Retina (tissue), 1 donor: ENCODE data around the gene ITGAX.
A peak's percentile ranks its signal among the peaks of the same experiment; 100 is the strongest.

ENCODE experiments used
- DNase-seq: peaks from one replicate; pipeline ENCODE4 v3.0.0-alpha.2; 2016

Gene ITGAX

DNA sequence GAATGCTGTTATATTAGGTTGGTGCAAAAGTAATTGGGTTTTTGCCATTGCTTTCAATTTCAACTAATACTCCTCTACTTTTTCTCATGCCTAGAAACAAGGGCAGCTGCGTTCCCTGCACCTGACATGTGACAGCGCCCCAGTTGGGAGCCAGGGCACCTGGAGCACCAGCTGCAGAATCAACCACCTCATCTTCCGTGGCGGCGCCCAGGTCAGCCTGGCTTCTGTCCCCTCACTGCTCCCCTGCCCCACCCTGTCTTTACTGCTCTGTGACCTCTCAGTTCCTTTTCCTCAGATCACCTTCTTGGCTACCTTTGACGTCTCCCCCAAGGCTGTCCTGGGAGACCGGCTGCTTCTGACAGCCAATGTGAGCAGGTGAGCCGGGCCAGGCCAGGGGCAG, 21.7 kb downstream of the ITGAX start:
- DNase-seq: no peak

DNA sequence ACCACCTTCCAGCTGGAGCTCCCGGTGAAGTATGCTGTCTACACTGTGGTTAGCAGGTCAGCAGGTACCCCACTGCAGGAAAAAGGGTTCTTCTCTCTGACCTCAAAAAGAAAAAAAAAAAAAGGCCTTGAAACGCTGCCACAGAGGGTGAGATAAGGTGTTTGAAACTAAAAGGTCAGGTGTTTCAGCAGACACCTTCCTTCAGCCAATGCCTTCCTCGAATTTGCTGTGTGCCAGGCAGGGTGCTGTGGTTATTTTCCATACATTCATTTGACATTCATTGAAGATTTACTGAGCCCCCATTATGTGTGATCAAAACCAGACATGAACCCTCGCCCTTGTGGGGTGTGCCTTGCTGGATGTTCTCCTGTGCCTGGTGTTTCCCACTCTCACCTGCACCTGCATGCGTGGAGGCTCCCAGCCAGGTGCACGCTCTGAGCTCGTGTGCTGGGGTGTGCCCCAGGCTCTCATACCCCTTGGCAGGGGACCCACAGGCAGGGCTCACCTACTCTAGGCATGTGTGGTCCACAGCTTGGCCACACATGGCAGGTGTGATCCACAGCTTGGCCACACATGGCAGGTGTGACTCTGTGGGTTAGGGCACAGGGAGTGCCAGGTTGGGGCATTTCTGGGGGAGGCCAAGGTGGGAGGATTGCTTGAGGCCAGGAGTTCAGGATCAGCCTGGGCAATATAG, 22.4 kb downstream of the ITGAX start:
- no peak for DNase-seq

DNA sequence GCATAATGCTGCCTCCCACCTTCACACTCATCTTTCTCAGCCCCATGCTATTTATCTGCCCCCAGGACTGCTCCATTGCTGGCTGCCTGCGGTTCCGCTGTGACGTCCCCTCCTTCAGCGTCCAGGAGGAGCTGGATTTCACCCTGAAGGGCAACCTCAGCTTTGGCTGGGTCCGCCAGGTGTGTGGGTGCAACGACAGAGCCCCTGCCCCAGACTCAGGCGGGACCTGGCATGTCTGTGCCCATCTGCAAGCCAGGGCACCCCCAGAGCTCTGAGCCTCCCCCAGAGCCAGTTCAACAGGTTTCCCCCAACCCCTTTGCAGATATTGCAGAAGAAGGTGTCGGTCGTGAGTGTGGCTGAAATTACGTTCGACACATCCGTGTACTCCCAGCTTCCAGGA, 25.2 kb downstream of the ITGAX start:
- no peak for DNase-seq

DNA sequence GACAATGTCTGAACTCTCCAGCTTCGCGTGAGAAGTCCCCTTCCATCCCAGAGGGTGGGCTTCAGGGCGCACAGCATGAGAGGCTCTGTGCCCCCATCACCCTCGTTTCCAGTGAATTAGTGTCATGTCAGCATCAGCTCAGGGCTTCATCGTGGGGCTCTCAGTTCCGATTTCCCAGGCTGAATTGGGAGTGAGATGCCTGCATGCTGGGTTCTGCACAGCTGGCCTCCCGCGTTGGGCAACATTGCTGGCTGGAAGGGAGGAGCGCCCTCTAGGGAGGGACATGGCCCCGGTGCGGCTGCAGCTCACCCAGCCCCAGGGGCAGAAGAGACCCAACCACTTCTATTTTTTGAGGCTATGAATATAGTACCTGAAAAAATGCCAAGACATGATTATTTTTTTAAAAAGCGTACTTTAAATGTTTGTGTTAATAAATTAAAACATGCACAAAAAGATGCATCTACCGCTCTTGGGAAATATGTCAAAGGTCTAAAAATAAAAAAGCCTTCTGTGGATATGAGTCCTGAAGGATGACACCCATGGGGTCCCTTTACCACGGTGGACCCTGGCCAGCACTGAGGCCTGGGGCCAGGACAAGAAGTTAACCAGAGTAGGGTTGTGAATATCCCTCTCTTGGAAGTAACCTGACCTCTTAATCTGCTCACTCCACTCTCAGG, 27.6 kb downstream of the ITGAX start:
- peak; percentile 66 for DNase-seq

DNA sequence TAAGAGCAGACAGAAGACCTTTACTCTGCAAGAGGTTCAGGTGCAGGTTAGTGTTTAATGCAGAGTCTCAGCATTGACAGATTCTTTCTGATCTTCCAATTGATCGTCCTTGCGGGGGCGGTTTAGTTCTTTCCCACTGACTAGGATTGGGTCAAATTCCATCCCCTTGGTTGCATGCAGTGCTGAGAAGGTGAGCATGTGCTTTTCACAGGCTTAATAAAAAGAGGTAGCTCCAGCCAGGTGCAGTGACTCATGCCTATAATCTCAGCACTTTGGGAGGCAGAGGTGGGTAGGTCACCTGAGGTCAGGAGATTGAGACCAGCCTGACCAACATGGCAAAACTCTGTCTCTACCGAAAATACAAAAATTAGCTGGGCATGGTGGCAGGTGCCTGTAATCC, 30.7 kb downstream of the ITGAX start:
- no peak for DNase-seq

DNA sequence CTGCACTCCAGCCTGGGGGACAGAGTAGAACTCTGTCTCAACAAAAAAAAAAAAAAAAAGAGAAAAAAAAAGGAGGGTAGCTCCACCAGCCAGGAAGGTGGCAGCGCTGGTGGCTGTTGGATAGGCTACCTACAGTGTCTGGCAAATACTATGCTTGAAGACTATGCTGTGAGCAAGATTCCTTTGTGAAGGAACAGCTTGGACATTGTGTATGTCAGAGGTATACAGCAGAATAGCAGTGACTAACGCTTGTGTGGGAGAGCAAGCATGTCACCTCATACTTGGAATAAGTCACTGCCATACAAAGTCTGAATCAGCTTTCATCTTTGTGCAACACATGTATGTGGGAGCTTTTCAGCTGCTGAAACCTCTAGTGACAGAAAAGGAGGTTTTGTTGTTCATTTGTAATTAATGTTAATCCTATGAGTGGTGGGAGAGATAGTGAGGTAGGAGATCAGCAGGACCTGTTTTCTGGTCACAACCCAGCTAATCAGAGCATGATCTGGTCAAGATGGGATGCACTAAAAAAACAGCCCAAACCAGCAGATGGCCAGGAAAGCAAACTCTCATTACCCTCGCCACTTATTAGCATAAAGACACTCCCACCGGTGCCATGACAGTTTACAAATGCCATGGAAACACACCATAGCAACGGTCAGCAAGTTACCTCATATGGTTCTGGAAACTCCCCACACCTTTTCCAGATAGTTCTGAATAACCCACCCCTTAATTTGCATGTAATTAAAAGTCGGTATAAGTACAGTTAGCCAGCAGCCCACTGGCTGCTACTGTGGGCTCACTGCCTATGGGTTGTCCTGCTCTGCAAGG, 31.4 kb downstream of the ITGAX start:
- no peak for DNase-seq

DNA sequence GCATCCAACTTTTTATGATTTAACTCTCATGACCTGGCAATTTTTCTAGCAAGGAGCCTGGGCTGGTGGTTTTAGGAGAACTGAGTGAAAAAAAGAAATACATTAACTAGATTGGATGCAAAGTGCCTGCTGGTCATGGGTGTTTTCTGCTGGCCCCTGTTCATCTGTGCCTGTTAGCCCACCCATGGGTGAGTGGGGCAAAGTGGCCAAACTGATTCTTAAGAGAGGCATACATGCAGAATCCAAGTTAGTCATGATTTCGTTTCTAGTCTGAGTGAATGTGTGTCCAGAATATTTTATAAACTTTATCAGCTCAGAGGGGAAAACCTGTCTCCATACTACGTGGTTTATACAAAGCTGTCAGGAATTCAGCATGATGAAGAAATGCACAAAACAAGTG, 33.6 kb downstream of the ITGAX start:
- no peak for DNase-seq

DNA sequence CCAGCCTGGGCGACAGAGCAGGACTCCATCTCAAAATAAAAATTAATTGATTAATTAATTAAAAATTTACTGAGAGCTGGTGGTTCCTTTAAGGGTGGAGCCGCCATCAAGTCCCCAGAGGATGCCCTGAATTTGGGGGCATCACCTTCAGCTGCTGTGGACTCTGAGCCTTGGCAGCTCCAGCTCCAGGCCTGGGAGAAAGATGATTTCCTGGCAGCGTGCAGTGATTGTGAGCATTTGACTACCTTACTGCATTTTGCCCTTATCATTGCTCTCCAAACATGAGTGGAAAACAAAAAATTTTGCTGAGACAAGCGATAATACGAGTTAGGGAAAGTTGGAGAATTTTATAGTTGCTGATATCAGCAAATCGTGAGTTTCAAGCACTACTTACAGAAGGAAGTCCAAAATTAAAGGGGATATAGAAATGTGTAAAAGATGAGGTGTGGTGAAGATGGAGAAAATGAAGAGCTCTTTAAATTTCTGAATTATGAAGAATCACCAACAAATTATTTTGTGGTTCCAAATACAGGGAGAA, 35.6 kb downstream of the ITGAX start:
- DNase-seq: no peak

DNA sequence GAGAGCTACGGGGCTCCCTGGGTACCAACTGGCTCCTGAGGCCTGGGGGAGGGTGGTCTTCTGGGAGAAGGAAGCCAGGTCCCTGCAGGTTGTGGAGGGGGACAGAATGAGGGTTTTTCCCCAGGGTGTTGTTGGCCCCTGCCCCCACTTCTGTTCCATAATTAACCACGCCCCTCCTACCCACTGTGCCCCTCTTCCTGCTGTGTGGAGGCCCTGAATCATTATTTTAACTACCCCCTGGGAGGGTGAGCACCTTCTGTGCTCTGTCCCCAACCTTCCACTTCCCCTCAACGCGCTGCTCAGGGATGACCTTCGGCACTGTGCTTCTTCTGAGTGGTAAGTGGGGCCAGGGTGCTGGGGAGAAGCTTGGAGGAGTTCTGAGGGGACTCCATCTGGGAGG, 38.1 kb downstream of the ITGAX start, which contains the start of gene ITGAD:
ITGAD (plus strand) TSS at position 280 of the 400 bp plus-strand sequence; CDS start at position 306, 26 bp downstream.
- DNase-seq: no peak

DNA sequence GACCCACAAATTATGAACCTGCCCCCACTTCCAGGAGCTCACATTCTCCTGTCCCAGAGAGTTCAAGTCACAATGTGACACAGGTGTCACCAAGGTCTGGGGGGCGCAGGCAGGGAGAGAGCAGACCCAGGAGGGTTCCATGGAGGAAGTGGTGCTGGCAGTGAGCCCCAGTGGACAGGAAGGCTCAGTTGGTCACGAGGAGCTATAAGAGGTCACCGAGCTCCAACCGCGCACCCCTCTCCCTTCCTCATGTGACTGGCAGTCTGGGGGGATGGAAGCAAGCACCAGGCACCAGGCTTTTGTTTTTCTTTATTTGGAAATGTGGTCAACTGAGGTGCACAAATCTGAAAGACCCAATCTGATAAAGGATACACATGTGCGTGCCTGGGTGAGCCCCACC, 40.7 kb downstream of the ITGAX start:
- no peak for DNase-seq

DNA sequence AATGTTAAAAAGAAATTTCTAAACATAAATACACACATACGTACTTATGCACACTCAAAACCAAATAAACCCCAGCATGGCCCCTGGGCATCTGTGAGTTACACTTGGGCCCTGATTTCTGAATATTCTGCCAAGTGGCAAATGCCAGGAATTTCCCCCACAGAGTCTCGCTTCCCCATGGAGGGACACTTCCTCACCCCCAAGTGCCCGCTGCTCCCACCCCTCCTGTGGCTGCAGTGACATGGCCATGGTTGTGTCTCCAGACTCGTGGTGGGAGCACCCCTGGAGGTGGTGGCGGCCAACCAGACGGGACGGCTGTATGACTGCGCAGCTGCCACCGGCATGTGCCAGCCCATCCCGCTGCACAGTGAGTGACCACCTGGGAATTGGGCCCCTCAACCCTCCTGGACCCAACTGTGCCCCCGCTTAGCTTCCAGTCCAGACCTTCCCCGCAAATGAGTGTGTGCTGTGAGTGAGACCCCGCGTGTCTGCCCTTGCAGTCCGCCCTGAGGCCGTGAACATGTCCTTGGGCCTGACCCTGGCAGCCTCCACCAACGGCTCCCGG, 42.2 kb downstream of the ITGAX start:
- DNase-seq: no peak

DNA sequence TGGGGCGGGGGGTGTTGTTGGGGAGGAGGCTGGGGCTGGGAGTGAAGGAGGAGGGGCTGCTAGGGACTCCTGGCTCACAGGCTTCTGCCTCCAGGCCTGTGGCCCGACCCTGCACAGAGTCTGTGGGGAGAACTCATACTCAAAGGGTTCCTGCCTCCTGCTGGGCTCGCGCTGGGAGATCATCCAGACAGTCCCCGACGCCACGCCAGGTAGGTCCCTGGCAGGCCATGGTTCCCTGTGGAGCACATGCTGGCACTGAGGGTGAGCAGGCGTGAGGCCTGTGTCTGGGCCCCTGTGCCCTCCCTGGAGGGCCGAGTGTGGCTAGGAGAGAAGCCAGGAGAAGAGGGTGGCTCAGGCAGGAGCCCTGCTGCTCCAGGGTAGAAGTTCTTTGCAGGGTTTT, 42.7 kb downstream of the ITGAX start:
- DNase-seq: no peak

DNA sequence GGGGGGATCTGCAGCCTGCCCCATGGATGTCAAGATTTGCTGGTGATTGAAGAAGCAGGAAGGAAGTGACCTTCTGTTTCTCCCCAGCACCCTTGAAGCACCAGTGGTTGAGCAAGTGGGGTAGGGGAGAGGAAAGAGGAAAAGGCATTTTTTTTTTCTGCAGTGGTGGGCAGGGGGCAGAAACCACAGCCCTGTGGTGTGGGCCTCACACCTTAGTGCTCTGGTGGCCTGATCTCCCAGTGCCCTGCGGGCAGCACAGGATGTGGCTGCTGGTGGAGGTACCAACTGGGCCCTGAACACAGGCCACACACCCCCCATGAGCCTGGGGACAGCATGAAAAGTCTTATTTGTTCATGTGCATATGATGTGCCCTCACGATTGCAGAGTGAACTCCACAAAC, 45.2 kb downstream of the ITGAX start:
- DNase-seq: no peak

DNA sequence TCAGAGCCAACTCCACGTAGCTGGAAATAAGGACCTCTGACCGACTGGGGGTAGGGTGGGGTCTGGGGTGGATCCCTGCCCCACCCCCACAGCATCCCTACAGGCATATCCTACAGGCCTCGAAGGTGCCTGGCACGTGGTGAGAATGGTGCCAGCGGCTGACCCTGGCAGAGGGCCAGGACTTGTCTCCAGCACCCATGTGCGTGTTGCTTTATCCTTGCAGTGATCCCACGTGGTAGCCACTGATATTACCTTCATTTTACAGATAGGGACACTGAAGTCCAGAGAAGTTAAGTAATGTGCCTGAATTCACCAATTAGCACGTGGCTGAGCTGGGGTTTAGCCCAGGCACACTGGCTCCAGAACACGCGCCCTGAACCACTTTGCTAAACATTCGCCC, 46.5 kb downstream of the ITGAX start:
- DNase-seq: no peak

DNA sequence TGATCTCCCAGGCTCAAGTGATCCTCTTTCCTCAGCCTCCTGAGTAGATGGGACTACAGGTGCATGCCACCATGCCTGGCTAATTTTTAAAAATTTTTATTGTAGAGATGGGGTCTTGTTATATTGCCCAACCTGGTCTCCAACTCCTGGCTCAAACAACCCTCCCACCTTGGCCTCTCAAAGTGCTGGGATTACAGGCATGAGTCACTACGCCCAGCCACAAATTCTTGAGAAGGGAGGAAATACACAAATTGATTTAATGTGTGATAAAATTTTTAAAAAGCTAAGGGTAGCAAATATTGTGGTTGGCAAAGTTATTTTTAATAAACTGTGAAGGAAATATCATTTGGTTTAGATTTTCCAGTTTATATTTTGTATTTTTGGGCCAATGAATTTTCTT, 47.7 kb downstream of the ITGAX start:
- no peak for DNase-seq

DNA sequence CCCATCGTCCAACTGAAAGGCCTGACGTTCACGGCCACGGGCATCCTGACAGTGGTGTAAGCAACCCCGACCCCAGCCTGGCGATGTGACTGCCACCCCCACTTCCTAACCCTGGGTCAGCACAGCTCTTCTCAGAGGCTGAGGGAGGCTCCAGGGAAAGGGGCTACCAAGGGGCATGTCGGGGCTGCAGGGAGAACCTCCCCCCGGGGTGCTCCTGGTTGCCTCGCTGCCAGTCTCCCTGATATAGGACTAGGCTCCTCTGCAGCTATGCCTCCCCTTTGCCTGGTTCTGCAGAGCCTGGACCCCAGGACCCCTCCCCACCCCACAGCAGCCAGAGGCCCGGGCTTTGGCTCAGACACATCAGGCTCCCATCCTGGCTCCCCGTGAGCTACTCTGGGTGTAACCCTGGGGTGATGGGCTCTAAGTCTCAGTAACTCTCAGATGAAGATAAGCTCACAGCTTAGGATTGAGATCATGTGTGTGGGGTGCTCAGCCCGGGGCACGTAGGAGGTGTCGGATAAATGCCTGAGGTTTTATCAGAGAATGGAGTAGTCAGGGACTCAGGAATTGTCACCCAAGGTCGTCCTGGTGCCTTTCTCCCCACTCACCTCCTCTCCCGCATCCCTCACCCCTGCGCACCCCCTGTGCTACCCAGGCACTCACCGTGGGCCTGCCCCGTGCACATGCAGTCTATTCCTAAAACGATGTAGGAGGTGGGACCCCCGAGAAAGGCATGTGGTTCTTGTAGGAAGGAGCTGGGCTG, 48.8 kb downstream of the ITGAX start:
- no peak for DNase-seq

DNA sequence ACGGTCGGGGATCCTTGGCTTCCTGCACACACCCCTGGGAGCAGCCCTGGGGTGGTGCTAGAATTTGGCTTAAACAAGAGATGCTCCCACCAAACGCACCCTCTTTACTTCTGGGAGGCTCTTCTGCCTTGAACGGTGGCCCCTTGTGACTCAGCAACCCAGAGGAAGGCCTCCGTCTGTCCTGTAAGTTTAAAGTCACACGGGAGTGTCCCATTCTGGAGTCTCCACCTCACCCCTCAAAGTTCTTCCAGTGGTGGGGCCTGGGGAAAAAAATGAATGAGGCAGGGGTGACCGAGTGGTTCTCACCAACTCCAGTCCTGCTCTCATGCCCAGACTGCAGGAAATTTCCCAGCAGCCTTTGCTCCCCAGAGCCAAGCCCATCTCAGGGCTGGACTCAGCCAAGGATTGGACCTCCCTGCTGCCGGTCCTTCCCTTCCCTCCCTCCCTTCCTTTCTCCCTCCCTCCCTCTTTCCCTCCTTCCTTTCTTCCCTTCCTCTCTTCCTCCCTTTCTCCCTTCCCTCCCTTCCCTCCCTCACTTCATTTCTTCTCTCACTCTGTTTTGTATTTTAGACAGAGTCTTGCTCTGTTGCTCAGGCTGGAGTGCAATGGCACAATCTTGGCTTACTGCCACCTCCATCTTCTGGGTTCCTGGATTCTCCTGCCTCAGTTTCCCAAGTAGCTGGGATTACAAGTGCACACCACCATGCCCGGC, 49.5 kb downstream of the ITGAX start:
- DNase-seq: no peak

DNA sequence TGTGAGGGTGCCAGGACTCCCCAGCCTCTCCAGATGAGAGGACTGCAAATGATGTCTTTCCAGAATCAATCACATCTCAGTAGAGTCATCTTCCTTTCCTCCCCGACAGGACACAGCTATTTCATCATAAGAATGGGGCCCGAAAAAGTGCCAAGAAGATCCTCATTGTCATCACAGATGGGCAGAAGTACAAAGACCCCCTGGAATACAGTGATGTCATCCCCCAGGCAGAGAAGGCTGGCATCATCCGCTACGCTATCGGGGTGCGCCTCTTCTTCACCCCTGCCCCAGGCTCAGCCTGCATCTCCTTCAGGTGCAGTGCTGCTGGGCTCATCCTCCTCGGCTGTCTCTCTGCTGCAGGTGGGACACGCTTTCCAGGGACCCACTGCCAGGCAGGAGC, 52.4 kb downstream of the ITGAX start:
- DNase-seq: no peak

DNA sequence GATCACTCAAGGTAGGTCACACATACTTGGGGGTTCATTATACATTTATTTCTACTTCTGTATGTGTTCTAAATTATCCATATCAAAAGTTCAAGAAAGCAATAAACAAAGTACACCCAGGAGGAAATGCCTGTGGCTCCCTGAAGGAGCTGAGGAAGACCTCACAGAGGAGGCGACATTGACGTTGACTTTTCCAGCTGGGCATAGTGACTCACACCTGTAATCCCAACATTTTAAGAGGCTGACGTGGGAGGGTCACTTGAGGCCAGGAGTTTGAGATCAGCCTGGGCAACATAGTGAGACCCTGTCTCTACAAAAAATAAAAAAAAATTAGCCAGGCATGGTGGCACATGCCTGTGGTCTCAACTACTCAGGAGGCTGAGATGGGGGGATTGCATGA, 54.5 kb downstream of the ITGAX start:
- DNase-seq: no peak

DNA sequence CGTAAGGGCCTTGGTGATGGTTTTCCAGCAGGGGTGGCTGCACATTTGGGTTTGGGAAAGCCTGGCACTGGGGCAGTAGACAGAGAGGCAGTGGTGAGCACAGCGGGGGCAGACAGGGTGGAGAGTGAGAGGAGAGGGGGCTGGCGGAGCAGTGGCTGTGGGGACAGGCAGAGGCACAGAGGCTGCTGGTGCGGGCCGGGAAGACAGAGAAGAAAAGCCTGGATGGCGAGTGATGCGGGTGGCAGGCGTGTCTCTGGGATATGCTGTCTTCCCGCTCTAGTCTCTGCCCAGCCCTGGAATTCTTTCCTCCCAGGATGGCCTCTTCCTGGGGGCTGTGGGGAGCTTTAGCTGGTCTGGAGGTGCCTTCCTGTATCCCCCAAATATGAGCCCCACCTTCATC, 55.1 kb downstream of the ITGAX start:
- no peak for DNase-seq

DNA sequence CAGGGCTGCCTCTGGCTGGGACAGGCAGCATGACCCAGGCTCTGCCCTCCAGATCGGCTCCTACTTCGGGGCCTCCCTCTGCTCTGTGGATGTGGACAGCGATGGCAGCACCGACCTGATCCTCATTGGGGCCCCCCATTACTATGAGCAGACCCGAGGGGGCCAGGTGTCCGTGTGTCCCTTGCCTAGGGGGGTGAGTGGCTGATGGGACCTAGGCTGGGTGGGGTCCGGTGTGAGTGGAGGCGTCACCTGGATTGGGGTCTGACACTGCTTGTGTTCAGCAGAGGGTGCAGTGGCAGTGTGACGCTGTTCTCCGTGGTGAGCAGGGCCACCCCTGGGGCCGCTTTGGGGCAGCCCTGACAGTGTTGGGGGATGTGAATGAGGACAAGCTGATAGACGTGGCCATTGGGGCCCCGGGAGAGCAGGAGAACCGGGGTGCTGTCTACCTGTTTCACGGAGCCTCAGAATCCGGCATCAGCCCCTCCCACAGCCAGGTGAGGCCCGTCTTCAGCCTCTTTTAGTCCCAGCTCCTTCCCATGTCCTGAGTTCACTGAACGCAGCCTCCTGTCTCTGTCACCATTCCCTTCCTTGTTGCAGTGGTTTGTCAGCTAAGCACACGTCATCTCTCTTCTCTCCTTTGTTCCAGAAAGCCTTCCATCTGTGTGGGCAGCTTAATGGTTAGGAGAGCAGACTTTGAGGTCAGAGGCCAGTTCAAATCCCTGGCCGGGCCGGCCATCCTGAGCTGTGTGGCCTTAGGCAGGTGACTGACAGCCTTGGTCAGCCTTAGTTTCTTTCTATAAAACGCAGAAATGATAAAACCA, 56.3 kb downstream of the ITGAX start:
- DNase-seq: no peak
